ENCODE results near the gene DSC3. TPM values are rescaled to one million over a fixed set of nuclear protein-coding genes. Genes with fewer than 3 reads are reported as not detected.

The DSC3 gene
- total and polyA plus RNA-seq, 2 donors (not counting 3 experiments of a cell fraction or from before 2014, with no cell fraction given), result 0.04 to 0.18 TPM

DNA sequence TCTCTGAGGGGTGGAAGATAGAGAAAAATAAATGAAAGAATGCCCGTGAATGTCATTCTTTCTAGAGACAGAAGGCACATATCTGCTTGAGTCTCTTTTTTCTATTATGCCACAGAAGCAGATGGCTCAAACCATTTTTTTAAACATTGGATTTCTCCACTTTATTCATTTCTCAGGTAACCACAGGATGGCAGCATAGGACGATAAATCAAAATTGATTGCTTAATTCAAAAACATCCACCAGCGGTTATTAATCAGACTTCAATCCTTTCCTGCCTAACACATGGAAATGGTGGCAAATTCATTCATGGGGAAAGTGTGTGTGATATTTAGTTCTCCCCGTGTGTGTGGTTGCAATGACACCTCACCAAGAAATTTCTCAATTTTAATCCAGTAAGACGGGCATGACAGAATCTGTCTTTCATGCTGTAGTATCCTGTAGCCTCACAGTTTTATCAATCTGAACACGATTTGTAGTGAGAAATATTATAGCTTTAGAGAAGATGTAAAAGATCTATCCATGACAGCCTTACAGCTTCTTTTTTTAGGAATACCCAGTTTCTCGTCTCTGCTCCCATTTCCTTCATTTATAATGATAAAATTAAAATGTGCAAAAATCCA, 72.2 kb downstream of the DSC3 start:
- DNase-seq (ENCODE audit: low read depth, low spot score), result peak; percentile 30
- Histone ChIP-seq H3K27me3 (ENCODE audit: control insufficient read depth in 2 of 2, insufficient read depth in 2 of 2, low read length in 2 of 2) (no peaks in the 10 kb centered on the region), H3K4me3 (replicated peaks in 1 of 3; ENCODE audit: insufficient read depth in 1 of 3, low read depth in 1 of 3, low read length in 3 of 3) (no peak overlapping the region), H3K36me3 (ENCODE audit: control insufficient read depth in 2 of 2, extremely low read depth in 1 of 2, insufficient read depth in 2 of 2, low read length in 2 of 2) (no peaks in the 10 kb centered on the region), H3K4me2 (ENCODE audit: insufficient read depth, low read length) (no peak overlapping the region), H2AFZ (ENCODE audit: low read depth, low read length) (no peak overlapping the region), H3K9me3 (replicated peaks; ENCODE audit: control insufficient read depth, insufficient read depth, low read length) (no peaks in the 10 kb centered on the region), H3K27ac (ENCODE audit: insufficient read depth, low read depth, low read length) (no peak overlapping the region), H4K20me1 (replicated peaks; ENCODE audit: control insufficient read depth, extremely low read depth, insufficient read depth, low read length) (no peaks in the 10 kb centered on the region), H3K9me1 (replicated peaks; ENCODE audit: control insufficient read depth, extremely low read depth, insufficient read depth, low read length) (no peaks in the 10 kb centered on the region), H3K4me1 (ENCODE audit: control insufficient read depth, extremely low read depth, insufficient read depth, low read length) (no peaks in the 10 kb centered on the region), H3K9ac (replicated peaks; ENCODE audit: extremely low read depth, insufficient read depth, low read length) (no peak overlapping the region), H3K79me2 (ENCODE audit: control insufficient read depth, insufficient read depth, low read length) (no peaks in the 10 kb centered on the region)
- dilution Hi-C loops (cut with MboI; ENCODE audit: extremely low pct_ligation_motif_present, low sequenced_read_pairs), result no loop called here
- ChIA-PET POLR2A (no interaction called here), CTCF (interaction anchor here (2.2 kb wide), 1 partner anchor 1095 kb away, joined by 7 read pairs; no protein-coding TSS in a partner anchor)
- intact Hi-C loops (cut with micrococcal nuclease), result loop anchor here (5.0 kb wide), 3 partner anchors 587 to 1007 kb away; no protein-coding TSS in a partner anchor
- no TSS peak for BruUV-seq (replicated peaks)
- no peak for TF ChIP-seq JUN (IDR thresholded peaks at IDR 0.05; ENCODE audit: borderline replicate concordance, insufficient read depth, insufficient read length, low read depth)
- no peak for TF ChIP-seq FOS (IDR thresholded peaks at IDR 0.05; ENCODE audit: borderline replicate concordance, insufficient read depth, low read length)
- no peak for TF ChIP-seq POLR2AphosphoS5 (IDR thresholded peaks at IDR 0.05; ENCODE audit: insufficient read depth, low read depth, low read length)
- TF ChIP-seq POLR2A (IDR thresholded peaks at IDR 0.05; ENCODE audit: low read depth, low read length), result no peak
- TF ChIP-seq GATA2 (IDR thresholded peaks at IDR 0.05; ENCODE audit: insufficient read depth, insufficient read length, low read depth, low read length), result no peak
- TF ChIP-seq, protein P1, sequence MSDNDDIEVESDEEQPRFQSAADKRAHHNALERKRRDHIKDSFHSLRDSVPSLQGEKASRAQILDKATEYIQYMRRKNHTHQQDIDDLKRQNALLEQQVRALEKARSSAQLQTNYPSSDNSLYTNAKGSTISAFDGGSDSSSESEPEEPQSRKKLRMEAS (IDR thresholded peaks at IDR 0.05; ENCODE audit: insufficient read depth, insufficient read length), result no peak
- TF ChIP-seq, protein P2, sequence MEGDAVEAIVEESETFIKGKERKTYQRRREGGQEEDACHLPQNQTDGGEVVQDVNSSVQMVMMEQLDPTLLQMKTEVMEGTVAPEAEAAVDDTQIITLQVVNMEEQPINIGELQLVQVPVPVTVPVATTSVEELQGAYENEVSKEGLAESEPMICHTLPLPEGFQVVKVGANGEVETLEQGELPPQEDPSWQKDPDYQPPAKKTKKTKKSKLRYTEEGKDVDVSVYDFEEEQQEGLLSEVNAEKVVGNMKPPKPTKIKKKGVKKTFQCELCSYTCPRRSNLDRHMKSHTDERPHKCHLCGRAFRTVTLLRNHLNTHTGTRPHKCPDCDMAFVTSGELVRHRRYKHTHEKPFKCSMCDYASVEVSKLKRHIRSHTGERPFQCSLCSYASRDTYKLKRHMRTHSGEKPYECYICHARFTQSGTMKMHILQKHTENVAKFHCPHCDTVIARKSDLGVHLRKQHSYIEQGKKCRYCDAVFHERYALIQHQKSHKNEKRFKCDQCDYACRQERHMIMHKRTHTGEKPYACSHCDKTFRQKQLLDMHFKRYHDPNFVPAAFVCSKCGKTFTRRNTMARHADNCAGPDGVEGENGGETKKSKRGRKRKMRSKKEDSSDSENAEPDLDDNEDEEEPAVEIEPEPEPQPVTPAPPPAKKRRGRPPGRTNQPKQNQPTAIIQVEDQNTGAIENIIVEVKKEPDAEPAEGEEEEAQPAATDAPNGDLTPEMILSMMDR (IDR thresholded peaks at IDR 0.05; ENCODE audit: extremely low read depth in 1 of 2, insufficient read depth in 1 of 2, low read depth in 1 of 2, low read length in 2 of 2), result no peak
- no peak for TF ChIP-seq EZH2 (IDR thresholded peaks at IDR 0.05; ENCODE audit: borderline replicate concordance, low read depth, low read length, severe bottlenecking)
- TF ChIP-seq MYC (IDR thresholded peaks at IDR 0.05; ENCODE audit: low read depth, low read length), result no peak
- peak; percentile 4 for FAIRE-seq
